ENCODE measurements around the gene PSMG3.

Gene PSMG3

GRCh38 chr7:1560620-1561031 lies 9.2 kb downstream of the PSMG3 start:
- TF ChIP-seq ZNF274 (IDR thresholded peaks at IDR 0.05; ENCODE audit: low read depth, low read length), result no peak
- H3K4me3 ChIP-seq (ENCODE audit: low read length), result no peak overlapping the region

- TF ChIP-seq ZNF274 (IDR thresholded peaks at IDR 0.05; ENCODE audit: low read depth, low read length), result no peak
- H3K4me3 ChIP-seq (ENCODE audit: low read length), result no peak overlapping the region
Observed at GRCh38 chr7:1559626-1560590, 9.9 kb downstream of the PSMG3 start.

GRCh38 chr7:1558841-1559625 lies 10.8 kb downstream of the PSMG3 start:
- TF ChIP-seq ZNF274 (IDR thresholded peaks at IDR 0.05; ENCODE audit: low read depth, low read length), result no peak
- H3K4me3 ChIP-seq (ENCODE audit: low read length), result no peak overlapping the region

- H3K4me3 ChIP-seq (ENCODE audit: low read length), result no peak overlapping the region
- TF ChIP-seq ZNF274 (IDR thresholded peaks at IDR 0.05; ENCODE audit: low read depth, low read length), result no peak
Observed at GRCh38 chr7:1558181-1558811, 11.5 kb downstream of the PSMG3 start.

- no peak overlapping the region for H3K4me3 ChIP-seq (ENCODE audit: low read length)
- TF ChIP-seq ZNF274 (IDR thresholded peaks at IDR 0.05; ENCODE audit: low read depth, low read length), result no peak
Observed at GRCh38 chr7:1557771-1558170, 12.1 kb downstream of the PSMG3 start.

GRCh38 chr7:1557006-1557405 lies 12.8 kb downstream of the PSMG3 start:
- TF ChIP-seq ZNF274 (IDR thresholded peaks at IDR 0.05; ENCODE audit: low read depth, low read length), result no peak
- no peak overlapping the region for H3K4me3 ChIP-seq (ENCODE audit: low read length)

- no peak for TF ChIP-seq ZNF274 (IDR thresholded peaks at IDR 0.05; ENCODE audit: low read depth, low read length)
Observed at GRCh38 chr7:1555813-1556543, 13.9 kb downstream of the PSMG3 start, which contains the start of gene TMEM184A. TSS of gene TMEM184A (minus strand) at chr7:1556205. CDS start at chr7:1555484, 721 bp downstream.

DNA sequence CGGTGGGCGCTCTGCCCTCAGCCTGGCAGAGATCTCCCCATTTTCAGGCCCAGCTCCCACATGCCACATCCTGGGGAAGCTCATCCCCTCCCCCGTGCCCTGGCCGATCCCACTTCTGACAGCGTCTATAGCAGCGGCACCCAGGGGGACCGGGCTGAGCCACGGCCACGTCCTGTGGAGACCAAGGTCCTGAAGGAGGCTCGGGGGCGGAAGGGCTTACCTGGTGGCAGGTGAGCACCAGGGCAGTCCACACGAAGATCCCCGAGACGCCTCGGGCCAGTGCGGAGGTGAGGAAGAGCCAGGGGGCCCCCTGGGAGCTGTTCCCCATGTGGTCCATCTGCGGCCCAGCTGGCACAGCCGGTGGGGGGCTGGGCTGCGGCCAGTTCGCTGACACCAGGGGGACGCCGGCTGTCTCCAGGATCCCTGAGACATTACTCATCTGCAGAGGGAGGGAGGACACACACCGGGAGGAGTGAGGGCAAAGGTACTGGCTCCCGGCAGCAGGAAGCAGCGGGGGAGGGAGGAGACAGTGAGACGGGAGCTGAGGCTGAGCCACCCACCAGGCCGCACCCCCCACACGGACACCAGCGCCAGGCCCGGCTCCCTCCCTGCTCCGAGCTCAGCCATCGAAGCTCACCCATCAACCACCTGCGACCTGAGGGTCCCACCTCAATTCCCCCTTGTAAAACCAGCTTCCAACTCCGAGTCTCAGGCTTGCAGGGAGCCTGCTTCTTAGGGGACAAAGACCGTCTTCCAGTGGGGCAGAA lies 14.6 kb downstream of the PSMG3 start:
- H3K4me3 ChIP-seq (ENCODE audit: low read length), result no peak overlapping the region
- TF ChIP-seq ZNF274 (IDR thresholded peaks at IDR 0.05; ENCODE audit: low read depth, low read length), result no peak

More at GRCh38 chr7:1555813-1556543, 13.9 kb downstream of the PSMG3 start, which contains the start of gene TMEM184A:
- no peak within 1 kb of the TSS for H3K4me3 ChIP-seq (ENCODE audit: low read length)

- TF ChIP-seq ZNF274 (IDR thresholded peaks at IDR 0.05; ENCODE audit: low read depth, low read length), result no peak
Observed at GRCh38 chr7:1554333-1555045, 15.3 kb downstream of the PSMG3 start.

DNA sequence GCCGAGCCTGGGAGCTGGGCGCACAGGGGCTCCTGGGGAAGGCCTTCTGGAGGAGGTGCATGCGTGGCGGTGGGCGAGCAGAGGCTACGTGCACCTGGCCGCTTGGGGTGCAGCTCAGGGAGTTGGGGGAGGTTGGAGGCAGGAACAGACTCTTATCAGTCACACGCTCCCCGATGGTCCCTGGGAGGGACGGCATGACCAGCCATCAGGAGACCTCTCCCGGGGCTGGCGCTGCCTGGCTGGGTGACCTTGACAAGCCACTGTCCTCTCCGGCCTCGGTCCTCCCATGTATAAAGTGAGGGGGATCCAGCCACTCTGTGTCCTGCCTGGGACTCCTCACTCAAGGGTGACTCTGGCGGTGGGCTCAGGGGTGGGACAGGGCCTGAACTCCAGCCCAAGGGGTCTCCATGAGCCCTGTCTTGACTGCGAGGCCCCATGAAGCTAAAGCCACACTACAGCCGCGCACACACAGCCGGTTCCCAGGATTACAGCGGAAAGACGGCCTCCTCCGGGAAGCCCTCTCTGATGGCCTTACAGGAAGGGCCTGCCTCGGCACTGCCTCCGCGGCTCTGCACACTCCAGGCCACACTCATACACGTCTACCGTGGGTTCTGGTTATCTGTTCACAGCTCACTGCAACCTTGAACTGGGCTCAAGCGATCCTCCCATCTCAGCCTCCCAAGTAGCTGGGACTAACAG lies 16.2 kb downstream of the PSMG3 start:
- H3K4me3 ChIP-seq (ENCODE audit: low read length), result no peak overlapping the region
- TF ChIP-seq ZNF274 (IDR thresholded peaks at IDR 0.05; ENCODE audit: low read depth, low read length), result no peak

More at GRCh38 chr7:1554333-1555045, 15.3 kb downstream of the PSMG3 start:
- no peak overlapping the region for H3K4me3 ChIP-seq (ENCODE audit: low read length)

- H3K4me3 ChIP-seq (ENCODE audit: low read length), result no peak overlapping the region
- TF ChIP-seq ZNF274 (IDR thresholded peaks at IDR 0.05; ENCODE audit: low read depth, low read length), result no peak
Observed at GRCh38 chr7:1552200-1552599, 17.6 kb downstream of the PSMG3 start.

- no peak for TF ChIP-seq ZNF274 (IDR thresholded peaks at IDR 0.05; ENCODE audit: low read depth, low read length)
- no peak overlapping the region for H3K4me3 ChIP-seq (ENCODE audit: low read length)
Observed at GRCh38 chr7:1550846-1551155, 19.0 kb downstream of the PSMG3 start.
